ENCODE results near the gene ZNF672. TPM values are rescaled to one million over a fixed set of nuclear protein-coding genes. Genes with fewer than 3 reads are reported as not detected.

The ZNF672 gene
- total and polyA plus RNA-seq, 2 of the 13 experiments (the other 11 are each of a cell fraction or from before 2014, with no cell fraction given) = 17.2 to 22.9 TPM

DNA sequence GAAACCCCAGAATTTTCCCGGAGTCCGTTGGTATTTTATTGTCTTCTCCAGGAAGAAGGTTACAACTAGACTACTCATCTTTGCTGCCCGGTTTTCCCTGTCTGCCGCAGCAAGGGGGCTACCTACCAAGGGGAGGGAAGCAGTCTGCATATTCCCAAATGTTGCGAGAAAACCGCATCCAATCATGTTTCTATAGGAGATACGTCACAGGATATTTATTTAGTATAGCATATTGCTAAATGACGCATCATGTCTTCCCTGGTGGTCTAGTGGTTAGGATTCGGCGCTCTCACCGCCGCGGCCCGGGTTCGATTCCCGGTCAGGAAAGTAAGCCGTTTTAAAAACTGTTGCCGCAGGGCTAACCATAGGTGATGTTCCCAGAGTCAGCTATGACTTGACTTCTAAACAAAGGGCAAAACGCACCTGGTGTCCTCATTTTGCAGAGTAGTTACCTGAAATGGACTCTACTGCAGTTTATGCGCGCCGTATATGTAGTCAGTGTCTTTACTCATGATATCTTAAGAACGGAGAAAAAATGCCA lies 36.0 kb downstream of the ZNF672 start (continued):
- peak; percentile 41; the same call in 1 of the 2 replicates for TF ChIP-seq ZSCAN29 (CRISPR knock-in tag; conservative IDR thresholded peaks at IDR 0.05)
- no peak for TF ChIP-seq ZNF326 (CRISPR knock-in tag; IDR thresholded peaks at IDR 0.05; ENCODE audit: borderline replicate concordance)
- no peak for TF ChIP-seq SYNCRIP (IDR thresholded peaks at IDR 0.05; ENCODE audit: insufficient read depth, low read depth, low read length)
- no peak for TF ChIP-seq POLR2AphosphoS2 (IDR thresholded peaks at IDR 0.05; ENCODE audit: low read depth, low read length)
- TF ChIP-seq PCBP1 (IDR thresholded peaks at IDR 0.05; ENCODE audit: borderline replicate concordance, low read depth, low read length) = no peak
- no peak for TF ChIP-seq ATRX (CRISPR knock-in tag; IDR thresholded peaks at IDR 0.05; ENCODE audit: borderline replicate concordance)
- TF ChIP-seq CBX1 (IDR thresholded peaks at IDR 0.05; ENCODE audit: low read depth) = no peak
- TF ChIP-seq, protein P1, sequence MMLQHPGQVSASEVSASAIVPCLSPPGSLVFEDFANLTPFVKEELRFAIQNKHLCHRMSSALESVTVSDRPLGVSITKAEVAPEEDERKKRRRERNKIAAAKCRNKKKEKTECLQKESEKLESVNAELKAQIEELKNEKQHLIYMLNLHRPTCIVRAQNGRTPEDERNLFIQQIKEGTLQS (CRISPR knock-in tag; IDR thresholded peaks at IDR 0.05) = 0 out of 2 replicates have a peak, but pooled peaks have one; percentile 44
- TF ChIP-seq SP140L (CRISPR knock-in tag; IDR thresholded peaks at IDR 0.05; ENCODE audit: borderline replicate concordance) = no peak
- TF ChIP-seq ZNF790 (CRISPR knock-in tag; IDR thresholded peaks at IDR 0.05; ENCODE audit: borderline replicate concordance) = peak; percentile 49; the same call in 1 of the 2 replicates
- TF ChIP-seq, protein P2, sequence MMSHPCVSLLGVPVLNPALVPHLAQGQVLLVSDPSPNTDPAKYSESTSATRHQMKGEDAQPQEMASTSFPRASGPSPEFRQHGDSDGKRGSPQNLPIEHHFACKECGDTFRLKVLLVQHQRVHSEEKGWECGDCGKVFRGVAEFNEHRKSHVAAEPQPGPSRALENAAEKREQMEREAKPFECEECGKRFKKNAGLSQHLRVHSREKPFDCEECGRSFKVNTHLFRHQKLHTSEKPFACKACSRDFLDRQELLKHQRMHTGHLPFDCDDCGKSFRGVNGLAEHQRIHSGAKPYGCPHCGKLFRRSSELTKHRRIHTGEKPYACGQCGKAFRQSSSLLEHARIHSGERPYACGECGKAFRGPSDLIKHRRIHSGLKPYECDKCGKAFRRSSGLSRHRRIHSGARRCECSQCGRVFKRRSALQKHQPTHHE (CRISPR knock-in tag; IDR thresholded peaks at IDR 0.05; ENCODE audit: borderline replicate concordance) = no peak
- peak; percentile 94 for TF ChIP-seq CREM (IDR thresholded peaks at IDR 0.05)
- TF ChIP-seq CREM (CRISPR knock-in tag; IDR thresholded peaks at IDR 0.05) = no peak
- TF ChIP-seq, protein P3, sequence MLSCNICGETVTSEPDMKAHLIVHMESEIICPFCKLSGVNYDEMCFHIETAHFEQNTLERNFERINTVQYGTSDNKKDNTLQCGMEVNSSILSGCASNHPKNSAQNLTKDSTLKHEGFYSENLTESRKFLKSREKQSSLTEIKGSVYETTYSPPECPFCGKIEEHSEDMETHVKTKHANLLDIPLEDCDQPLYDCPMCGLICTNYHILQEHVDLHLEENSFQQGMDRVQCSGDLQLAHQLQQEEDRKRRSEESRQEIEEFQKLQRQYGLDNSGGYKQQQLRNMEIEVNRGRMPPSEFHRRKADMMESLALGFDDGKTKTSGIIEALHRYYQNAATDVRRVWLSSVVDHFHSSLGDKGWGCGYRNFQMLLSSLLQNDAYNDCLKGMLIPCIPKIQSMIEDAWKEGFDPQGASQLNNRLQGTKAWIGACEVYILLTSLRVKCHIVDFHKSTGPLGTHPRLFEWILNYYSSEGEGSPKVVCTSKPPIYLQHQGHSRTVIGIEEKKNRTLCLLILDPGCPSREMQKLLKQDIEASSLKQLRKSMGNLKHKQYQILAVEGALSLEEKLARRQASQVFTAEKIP (CRISPR knock-in tag; IDR thresholded peaks at IDR 0.05; ENCODE audit: borderline replicate concordance) = no peak
- no peak for TF ChIP-seq GTF2F1 (IDR thresholded peaks at IDR 0.05; ENCODE audit: low read length)
- no peak for TF ChIP-seq ZMAT3 (CRISPR knock-in tag; conservative IDR thresholded peaks at IDR 0.05)
- TF ChIP-seq, protein P4, sequence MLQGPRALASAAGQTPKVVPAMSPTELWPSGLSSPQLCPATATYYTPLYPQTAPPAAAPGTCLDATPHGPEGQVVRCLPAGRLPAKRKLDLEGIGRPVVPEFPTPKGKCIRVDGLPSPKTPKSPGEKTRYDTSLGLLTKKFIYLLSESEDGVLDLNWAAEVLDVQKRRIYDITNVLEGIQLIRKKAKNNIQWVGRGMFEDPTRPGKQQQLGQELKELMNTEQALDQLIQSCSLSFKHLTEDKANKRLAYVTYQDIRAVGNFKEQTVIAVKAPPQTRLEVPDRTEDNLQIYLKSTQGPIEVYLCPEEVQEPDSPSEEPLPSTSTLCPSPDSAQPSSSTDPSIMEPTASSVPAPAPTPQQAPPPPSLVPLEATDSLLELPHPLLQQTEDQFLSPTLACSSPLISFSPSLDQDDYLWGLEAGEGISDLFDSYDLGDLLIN (CRISPR knock-in tag; IDR thresholded peaks at IDR 0.05; ENCODE audit: borderline replicate concordance) = no peak
- TF ChIP-seq, protein P5, sequence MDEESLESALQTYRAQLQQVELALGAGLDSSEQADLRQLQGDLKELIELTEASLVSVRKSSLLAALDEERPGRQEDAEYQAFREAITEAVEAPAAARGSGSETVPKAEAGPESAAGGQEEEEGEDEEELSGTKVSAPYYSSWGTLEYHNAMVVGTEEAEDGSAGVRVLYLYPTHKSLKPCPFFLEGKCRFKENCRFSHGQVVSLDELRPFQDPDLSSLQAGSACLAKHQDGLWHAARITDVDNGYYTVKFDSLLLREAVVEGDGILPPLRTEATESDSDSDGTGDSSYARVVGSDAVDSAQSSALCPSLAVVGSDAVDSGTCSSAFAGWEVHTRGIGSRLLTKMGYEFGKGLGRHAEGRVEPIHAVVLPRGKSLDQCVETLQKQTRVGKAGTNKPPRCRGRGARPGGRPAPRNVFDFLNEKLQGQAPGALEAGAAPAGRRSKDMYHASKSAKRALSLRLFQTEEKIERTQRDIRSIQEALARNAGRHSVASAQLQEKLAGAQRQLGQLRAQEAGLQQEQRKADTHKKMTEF (CRISPR knock-in tag; IDR thresholded peaks at IDR 0.05) = peak; percentile 37; the same call in 1 of the 2 replicates
- TF ChIP-seq, protein P6, sequence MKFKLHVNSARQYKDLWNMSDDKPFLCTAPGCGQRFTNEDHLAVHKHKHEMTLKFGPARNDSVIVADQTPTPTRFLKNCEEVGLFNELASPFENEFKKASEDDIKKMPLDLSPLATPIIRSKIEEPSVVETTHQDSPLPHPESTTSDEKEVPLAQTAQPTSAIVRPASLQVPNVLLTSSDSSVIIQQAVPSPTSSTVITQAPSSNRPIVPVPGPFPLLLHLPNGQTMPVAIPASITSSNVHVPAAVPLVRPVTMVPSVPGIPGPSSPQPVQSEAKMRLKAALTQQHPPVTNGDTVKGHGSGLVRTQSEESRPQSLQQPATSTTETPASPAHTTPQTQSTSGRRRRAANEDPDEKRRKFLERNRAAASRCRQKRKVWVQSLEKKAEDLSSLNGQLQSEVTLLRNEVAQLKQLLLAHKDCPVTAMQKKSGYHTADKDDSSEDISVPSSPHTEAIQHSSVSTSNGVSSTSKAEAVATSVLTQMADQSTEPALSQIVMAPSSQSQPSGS (CRISPR knock-in tag; IDR thresholded peaks at IDR 0.05) = peak; percentile 78; the same call in 1 of the 2 replicates
- TF ChIP-seq ZNF747 (CRISPR knock-in tag; IDR thresholded peaks at IDR 0.05; ENCODE audit: borderline replicate concordance) = peak; percentile 52; the same call in 1 of the 2 replicates
- peak; percentile 5; the same call in 1 of the 2 replicates for TF ChIP-seq ZNF501 (CRISPR knock-in tag; IDR thresholded peaks at IDR 0.05)

Measured in HepG2 (cell line).